Activated CD8-positive, alpha-beta memory T cell treated with anti-CD3 and anti-CD28 coated beads, Interleukin-2, amount 50 U/mL, for 48 hours (primary cell): ENCODE measurements around the gene SFT2D1.

ENCODE experiments used
- DNase-seq: peaks from one replicate; pipeline ENCODE4 v3.0.0-alpha.2; 2020

The SFT2D1 gene

DNA sequence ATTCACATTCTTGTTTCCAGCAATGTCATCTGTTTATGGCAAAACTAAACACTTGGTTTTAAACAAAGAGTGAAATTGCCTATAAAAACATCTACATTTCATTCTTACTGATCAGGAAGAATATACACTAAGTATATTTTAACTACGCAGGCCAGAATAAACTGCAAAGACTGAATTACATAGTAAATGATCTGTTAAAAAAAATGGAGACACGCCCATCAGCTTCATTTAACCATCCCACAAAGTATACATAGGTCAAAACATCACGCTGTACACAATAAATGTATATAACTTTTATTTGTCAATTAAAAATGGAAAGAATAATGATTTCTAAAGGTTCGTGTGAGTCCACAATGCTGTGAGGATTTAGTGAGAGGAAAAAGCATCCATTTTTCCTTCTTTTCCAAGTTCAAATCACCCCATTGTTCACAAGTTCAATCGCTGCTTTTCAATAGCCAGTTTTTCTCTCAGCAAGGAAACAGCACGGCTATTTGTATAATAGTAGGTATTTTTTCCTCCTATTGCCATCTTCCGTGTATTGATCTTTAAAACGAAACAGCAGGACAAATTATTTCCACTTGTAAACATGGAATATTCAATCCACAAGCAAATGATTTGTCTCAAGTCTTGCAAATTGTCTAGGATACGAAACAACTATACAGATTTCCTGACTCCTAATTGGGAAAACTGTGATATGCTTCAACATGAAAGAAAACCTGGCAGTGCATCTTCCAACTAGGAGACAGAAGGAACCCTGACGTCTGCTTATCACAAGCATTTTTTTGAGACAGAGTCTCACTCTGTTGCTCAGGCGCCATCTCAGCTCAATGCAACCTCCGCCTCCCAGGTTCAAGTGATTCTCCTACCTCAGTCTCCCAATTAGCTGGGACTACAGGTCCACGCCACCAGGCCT, 10.6 kb downstream of the SFT2D1 start:
- DNase-seq, result no peak

DNA sequence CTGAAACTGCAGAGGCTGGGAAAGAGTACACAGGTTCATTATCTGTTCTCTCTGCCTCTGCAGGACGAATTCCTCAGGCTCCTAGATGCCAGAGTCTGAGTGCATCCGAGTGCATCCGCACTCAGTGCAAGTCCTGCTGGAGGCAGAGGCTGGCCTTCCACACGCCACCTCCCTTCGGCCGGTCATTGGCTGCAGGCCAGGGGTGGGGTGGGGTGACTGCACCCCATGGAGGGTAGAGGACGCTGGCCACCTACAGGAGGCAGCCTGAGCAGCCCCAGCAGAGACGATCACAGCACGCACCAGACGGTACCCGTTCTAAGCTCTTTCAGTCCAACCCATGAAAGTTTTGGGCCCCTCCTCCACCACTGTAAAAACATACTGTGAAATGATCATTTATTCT, 11.7 kb downstream of the SFT2D1 start:
- no peak for DNase-seq

DNA sequence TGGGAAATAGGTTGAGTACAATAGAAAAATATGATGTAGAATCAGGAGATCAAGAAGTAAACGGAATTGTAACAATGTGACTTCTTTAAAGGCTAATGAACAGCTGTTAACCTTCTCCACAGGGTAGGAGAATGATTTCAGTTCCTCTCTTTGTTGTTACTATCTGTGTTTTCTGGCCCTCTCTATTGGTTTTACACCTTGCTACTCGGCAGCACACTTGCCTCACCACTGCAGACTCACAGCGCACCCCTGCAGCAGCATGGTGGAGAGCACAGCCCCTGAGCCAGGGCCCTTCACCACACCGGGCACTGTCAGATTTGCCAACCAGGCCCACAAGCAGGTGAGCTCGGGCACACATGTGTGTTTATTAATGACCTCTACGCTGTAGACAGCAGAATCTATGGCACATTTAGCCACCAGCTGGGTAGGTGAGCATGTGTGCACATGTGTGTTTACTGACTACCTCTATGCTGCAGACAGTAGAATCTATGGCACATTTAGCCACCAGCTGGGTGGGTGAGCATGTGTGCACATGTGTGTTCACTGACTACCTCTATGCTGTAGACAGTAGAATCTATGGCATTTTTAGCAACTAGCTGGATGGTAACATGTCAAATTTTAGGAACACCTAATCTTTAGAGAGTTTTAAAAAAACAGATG, 16.8 kb downstream of the SFT2D1 start:
- no peak for DNase-seq

DNA sequence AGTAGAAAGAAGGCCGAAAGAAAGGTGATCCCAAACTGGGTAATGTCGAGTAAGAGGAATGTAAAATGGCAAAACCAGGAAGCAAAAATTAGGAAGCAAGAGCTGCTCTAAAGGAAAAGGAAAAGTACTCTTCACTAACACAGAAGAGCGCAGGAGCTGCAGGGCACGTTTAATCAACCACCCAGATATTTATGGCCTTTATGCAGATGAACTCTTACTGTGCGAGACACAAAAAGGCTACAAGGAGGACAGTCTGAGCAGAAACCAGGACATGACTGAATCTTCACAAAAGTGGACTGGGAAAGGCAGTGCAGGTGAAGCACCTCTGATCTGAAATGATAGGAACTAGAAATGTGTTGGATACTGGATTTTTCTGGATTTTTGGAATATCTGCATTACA, 18.9 kb downstream of the SFT2D1 start:
- no peak for DNase-seq

DNA sequence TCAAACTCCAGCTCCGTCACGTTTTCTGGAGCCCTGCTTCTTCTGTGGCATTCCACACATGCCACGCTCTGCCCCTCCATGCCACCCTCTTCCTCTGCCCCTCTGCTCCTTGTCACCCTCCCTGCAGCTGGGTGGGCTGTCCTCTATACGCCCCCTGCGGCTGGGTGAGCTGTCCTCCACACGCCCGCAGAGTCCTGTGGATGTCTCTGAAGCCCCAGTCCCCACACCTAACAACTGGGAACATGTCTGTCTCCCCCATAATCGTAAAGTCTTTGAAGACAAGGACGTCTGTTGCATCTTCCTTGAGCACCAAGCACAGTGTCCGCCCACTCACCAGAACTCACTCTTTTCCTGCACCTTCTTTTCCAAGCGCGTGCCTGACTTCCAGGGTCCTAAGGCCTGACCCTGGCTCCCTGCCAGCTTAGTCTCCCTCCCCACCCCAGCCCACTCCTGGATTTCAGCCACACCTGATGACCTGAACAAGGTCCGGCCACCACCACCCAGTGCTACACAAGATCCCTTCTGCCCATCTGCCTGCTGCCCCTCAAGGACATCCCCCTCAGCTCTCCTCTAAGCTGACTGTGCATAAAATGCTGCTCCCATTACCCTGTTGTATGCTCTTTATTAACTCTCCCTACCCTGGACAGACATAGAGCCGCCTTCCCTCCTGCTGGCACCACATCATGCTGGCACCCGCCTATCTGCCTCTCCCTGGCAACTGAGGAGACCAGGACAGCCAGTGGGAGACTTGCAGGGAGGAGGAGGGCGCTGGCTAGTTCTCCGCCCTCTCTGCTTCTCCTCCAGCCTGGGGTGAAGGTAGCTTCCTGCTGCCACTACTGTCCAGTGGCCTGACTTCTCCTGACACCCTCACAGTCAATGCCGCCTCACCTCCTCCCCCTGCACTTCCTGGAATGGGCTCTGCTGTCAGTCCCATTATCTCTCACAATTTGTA, 23.4 kb downstream of the SFT2D1 start:
- peak; percentile 46 for DNase-seq

DNA sequence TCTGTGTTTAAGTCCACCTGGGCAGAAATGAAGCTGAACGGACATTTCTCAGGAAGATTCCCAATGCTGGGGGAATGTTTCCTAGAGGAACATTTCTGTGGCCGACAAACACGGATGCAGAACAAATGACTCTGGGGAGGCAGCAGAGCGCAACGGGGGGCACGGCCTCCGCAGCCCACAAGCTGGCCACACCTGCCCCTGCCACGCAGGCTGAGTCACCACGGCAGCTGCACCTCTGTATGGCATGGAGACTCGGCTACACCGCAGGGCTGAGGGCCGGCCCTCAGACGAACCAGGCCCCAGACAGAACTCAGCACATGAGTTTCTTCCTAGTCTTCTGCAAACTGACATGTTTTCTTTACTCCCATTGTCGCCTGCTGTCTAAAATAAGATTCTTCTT, 24.1 kb downstream of the SFT2D1 start:
- no peak for DNase-seq

DNA sequence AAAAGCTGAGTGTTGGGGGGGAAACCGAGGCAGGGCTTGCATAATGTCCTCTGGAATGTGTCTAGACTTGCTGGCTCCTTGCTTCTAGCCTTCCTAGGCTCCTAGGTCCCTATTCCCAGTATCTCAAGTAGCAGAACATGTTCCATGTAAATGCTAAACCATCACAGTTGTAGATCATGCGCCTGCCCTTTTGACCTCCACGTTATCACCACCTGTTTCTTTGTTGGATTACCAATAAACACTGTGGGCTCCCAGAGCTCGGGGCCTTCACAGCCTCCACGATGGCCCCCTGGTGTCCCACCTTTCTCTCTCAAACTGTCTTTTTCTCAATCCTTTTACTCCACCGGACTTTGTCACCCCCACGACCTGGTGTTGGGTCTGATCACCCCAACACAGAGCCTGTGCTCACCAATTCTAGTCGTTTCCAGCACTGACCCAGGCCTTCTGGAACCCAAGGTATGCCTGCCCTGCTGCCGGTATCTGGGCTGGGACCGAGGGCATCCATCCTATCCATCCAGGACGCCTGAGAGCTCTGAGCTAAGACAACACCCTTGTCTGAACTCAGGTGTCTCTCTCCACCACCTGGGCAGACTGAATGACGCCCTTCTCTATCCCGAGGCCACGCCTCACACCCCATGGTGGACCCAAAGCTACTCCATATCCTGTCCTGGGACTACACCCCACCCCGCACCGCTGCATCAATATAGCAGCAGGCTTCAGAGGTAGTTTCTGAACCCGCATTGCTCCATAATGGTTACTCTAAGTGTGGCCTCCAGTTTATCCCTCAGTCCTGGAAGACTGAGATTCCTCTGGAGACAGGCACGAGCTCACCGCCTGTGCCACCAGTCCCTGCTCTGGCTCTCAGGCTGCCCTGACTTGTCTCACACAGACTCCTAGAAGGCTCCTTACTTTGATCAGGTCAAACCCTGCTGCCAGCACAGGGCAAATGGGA, 24.8 kb downstream of the SFT2D1 start:
- peak; percentile 39 for DNase-seq

DNA sequence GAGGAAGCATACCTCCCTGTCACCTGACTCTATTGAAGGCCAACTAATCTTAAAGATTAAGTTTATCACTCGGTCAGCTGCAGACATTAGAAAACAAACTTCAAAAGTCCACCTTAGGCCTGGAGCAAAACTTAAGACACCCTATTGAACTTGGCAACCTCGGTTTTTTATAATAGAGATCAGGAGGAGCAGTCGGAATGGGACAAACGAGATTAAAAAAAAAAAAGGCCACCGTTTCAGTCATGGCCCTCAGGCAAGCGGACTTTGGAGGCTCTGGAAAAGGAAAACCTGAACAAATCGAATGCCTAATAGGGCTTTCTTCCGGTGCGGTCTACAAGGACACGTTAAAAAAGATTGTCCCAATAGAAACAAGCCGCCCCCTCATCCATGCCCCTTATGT, 26.9 kb downstream of the SFT2D1 start:
- DNase-seq, result no peak

DNA sequence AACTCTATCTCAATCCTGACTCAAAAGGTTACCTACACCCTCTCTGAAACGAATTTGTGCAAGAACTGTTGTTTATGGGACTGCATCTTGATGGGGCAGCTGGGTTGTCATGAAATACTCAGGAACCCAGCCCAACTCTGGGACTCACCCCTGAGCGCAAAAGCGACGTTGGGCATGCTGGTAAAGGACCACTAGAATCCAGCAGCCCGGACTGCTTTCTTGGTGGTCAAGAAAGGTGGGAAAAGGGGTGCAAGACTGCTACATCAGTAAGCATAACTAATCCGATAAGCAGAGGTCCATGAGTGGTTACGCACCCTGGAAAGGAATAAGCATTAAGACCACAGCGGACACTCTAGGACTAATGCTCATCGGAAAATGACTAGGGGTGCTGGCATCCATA, 27.9 kb downstream of the SFT2D1 start:
- DNase-seq, result no peak

DNA sequence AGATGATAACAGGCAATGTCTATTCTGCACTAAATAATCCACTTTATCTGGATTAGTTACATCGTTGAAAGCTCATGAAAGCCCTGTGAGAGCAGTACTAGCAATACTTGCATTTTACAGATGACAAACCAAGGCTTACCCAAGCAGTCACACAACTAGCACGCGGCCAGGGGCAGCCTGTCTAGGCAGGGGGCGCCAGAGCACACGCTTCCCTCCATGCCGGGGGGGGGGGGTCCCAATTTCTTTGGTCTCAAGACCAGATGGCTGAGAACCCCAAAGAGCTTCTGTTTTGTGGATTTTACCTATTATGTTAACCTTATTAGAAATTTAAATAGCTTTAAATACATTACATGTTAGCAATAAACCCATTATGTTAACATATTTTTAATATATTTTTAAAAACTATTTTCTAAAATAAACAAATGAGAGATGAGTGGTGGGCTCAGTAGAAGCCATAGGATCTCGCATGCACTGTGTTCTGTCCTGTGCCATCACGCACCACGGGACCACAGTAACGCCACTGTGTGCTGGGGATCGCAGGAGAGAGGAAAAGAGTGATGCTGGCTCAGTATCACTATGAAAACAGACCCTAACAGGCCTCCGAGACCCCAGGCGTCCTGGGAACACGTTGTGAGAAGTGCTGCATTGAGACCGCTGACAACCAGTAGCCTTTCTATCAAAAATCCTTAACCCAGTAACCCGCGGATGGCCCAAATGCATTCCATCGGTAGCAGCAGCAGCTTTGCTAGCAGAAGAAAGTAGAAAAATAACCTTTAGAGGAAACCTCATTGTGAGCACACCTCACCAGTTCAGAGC, 28.9 kb downstream of the SFT2D1 start:
- DNase-seq, result no peak

DNA sequence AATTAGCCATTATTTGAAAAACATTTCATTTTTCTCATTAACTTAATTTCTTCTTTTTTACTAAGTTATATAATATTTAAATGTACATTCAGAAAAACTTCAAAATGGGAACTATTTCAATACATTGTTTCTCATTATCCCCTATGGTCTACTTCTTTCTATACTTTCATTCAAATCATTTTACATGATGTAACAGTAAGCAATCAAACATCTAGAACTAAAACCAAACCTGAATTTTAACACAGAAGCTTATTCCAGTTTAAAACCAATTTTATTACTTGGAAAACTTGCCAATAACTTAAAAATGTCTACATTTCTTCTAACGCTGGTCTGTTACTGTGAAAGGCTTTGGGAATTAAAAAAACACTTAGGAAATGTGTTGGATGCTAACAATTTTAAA, 29.5 kb downstream of the SFT2D1 start:
- DNase-seq, result no peak

DNA sequence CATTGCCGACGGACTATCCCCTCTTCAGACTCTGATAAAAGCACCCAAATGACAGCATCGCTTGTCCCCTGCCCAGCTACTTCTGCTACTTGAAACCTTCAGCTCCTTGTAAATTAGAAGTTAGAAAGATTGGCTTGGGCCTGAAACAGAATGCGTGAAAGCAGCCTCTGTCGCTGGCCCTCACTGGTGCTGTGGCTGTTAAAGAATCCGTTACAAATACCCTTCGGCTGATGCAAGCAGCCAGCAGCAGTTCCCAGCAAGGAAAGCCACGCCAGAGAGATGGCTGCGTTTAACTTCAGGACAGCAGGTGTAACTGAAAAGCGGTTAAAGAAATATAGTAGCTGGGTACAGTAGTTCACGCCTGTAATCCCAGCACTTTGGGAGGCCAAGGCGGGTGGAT, 31.7 kb downstream of the SFT2D1 start:
- no peak for DNase-seq

DNA sequence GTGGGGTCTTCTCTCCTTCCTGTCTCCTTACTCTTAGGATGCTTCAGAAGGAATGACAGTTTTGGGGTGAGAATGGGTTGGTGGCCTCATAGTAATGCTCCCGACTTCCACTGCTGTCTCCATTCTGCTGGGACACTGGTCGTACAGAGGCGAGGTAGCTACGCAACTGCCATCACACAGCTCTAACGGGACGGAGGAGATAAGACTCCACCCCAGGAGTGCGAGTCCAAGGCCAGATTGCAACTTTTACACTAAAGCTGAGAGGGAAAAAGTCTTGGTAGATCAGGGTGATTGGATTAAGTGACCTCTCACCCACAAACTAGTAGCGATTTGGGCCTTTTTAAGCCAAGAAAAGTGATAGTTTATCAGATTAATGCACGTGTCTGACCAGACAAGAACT, 32.4 kb downstream of the SFT2D1 start:
- no peak for DNase-seq

DNA sequence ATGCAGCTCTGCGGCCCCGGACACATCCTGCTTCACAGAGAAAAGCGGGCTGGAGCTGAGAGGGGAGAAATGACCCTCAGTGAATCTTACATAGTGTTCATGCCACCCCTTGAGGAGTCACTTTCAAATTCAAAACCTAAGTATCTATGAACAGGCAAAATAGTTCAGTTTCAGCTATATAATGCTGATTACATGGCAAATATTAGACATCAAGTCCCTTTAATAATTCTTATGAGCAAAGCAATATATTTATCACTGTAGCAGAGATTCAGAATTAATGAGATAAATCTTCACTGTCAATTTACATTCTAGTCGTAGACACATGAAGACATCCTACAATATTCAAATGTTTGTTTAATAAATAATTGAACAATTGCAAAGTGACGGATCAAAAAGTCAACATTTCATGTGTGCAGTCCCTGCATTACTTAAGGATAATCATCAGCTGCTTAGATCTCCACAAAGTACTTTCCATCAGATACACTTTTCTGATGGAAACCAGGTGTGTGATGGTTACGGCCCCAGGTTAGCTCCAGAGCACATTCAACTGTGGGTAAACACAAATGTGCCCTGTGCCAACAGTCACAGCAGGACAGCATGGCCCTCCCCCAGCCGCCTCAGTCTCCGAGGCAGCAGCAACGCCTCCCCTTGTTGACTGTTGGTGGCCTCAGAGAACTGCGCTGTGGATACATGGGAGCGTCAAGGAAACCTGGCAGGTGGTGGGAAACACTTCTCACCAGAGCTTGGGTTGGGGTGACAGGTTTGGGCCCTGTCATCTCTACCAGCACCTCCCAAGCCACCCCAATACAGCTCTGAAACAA, 33.4 kb downstream of the SFT2D1 start:
- no peak for DNase-seq

DNA sequence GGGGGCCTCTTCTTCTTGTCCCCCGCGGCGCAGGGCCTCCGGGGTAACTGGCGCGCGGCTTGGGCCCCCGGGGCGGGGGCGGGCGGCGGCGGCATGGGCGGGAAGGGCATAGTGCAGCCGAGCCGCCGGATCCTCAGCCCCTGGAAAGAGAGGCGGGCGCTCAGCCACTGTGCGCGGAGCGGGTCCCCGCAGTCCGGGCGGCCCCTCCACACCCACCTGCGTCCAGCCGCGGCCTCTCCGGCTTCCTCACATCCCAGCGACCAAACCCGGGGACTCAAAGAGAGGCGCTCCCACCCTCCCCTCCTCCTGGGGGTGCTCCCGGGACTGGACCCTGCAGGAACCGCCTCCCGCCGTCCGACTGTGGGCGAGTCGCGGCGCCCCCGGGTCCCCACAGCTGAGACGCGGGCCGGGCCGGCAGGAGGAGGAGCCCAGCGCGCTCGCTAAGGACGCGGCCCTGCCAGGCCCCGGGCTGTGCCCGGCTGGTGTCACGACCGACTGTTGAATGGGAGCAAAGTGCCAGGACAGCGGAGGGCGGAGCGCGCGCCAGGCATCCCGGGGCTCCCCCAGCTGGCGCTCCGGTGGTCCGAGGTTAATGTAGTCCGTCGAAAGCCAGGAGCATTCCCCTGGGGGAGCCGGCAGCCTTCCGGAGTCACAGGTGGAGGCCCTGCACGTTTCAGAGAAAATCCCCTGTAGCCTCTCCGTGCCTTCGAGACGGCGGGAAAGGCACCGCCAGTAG, 34.1 kb downstream of the SFT2D1 start, which contains the start of gene PRR18:
PRR18 (minus strand) TSS at position 360 of the 736 bp plus-strand sequence; CDS start at position 110, 250 bp downstream.
- no peak for DNase-seq

DNA sequence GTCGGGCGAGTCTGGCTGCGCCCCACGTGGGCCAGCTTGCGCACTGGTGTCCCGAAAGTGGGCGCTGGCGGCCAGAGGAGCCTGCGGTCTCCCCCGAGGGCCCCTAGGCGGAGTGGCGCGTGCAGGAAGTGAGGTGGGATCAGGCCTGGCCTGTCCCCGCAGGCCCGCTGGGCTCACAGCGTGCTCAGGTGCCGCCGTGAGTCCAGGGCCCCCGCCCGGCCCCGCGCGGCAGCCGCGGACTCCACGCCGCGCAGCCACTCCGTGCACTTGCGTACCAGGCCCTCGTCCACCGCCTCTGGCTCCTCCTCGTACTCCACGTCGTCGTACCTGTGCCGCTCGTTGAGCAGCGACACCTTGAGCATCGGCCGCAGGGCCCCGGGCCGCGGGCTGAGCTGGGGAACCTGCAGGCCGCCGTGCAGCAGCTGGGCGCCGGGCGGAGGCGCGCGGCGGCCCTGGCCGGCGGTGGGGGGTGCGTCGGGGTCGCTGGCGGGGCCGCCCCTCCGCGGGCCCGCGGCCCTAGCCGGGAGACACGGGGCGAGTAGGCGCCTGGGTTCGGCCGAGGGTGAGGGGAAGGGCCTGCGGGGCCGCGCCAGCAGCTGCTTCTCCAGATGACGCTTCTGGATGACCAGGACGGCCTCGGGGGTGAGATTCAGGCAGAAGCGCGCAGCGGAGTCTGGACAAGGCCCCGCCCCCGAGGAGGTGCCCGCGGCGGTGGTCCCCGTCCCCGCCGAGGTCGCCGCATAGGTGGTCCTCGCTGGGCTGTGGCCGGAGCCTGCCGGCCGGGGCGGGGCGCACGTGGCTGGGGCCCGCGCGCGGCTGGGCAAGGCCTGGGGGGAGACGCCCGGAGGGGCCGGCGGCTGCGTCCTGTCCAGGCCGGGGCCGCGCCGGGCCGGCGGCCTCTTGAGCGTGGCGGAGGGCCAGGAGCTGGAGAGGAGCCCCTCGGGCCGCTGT, 35.0 kb downstream of the SFT2D1 start:
- DNase-seq, result no peak

DNA sequence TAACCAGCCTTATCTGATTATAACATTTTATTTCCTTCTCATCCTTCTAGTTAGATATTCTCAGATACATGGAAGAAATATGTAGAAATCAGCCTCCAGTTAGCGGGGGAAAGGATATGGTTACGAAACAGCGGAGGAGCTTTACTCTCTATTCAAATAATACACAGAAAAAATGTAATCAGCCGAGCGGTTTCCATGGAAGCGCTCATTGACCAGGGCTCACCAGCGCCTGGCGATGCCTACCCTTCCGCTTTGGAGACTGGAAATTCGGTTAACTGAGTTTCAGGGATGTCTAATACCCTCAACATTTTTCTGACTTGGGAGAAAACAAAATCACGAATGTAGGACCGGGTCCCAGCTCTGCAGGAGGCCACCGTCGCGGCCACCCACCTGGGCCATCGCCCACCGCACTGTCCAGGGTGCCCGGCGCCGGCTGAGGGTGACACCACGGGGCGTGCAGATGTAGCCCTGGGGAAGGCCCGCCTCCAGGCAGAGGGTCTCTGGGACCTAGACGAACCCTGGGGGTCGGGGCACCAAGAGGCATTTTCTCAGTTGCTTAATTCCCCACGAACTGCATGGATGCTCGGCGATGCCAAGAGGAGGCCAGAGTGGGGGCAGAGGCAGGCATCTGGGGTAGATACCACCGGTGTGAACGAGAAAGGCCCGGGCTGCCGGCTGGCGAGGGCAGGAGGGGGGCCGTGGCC, 35.8 kb downstream of the SFT2D1 start:
- DNase-seq, result no peak
